ENCODE results near the gene TMEM212. TPM values are rescaled to one million over a fixed set of nuclear protein-coding genes. Genes with fewer than 3 reads are reported as not detected.

The TMEM212 gene
- total and polyA plus RNA-seq, 9 of the 15 experiments (the other 6 are each of a cell fraction or from before 2014, with no cell fraction given) = not detected

DNA sequence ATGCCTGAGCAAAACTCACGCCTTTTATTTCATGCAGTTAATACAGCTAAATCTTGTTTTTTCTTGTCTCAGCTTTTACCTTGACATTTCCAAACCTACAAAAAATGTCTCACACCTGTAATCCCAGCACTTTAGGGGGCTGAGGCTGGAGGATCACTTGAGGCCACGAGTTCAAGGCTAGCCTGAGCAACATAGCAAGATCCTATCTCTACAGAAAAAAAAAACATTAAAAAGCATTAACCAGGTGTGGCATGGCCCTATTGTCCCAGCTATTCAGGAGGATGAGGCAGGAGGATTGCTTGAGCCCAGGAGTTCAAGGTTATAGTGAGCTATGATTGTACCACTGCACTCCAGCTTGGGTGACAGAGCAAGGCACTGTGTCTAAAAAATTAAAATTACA, 3.9 kb upstream of the TMEM212 start:
- in situ Hi-C loops (cut with MboI) = no loop called here
- ATAC-seq (no peak), DNase-seq (ENCODE audit: extremely low read depth in 1 of 4, low spot score in 3 of 4) (no peak), FAIRE-seq (no peak)
- Histone ChIP-seq H3K9me3 (replicated peaks; ENCODE audit: control insufficient read depth, insufficient read depth, low read depth, low read length) (no peaks in the 10 kb centered on the region), H2AFZ (ENCODE audit: low read depth, low read length) (no peak overlapping the region), H4K20me1 (replicated peaks; ENCODE audit: control insufficient read depth, insufficient read depth, low read length) (no peaks in the 10 kb centered on the region), H3K4me2 (ENCODE audit: insufficient read depth, low read length) (no peak overlapping the region), H3K9me1 (ENCODE audit: control insufficient read depth, insufficient read depth, low read length) (no peaks in the 10 kb centered on the region), H3K4me3 (no peak overlapping the region), H3K27me3 (ENCODE audit: control insufficient read depth in 2 of 2, insufficient read depth in 2 of 2, low read length in 2 of 2) (no peaks in the 10 kb centered on the region), H3K27ac (ENCODE audit: extremely low read depth, low read depth, low read length) (no peak overlapping the region), H3K9ac (ENCODE audit: insufficient read depth in 1 of 2, low read depth in 2 of 2, low read length in 2 of 2) (no peak overlapping the region), H3K36me3 (ENCODE audit: control insufficient read depth, insufficient read depth, low read length) (no peaks in the 10 kb centered on the region), H3K4me1 (replicated peaks in 1 of 2; ENCODE audit: control insufficient read depth in 2 of 2, insufficient read depth in 2 of 2, low read length in 2 of 2) (peaks cover 2 to 5% of the 10 kb centered on the region in 2 experiments; a peak in 4 of 5 replicates), H3K79me2 (ENCODE audit: control insufficient read depth, insufficient read depth, low read length) (no peaks in the 10 kb centered on the region)
- CTCF ChIA-PET (ENCODE audit: low intra/inter-chr PET ratio) = no interaction called here
- POLR2A ChIA-PET = no interaction called here
- intact Hi-C loops (cut with micrococcal nuclease) = loop anchor here (5.0 to 10.0 kb wide), 2 partner anchors 636 to 828 kb away; no protein-coding TSS in a partner anchor
- WGBS (ENCODE audit: insufficient coverage, low coverage, missing lambda C conversion rate) = 47% methylated on average over 2 of the region's 2 CpGs
- BruUV-seq (replicated peaks) = no TSS peak
- no peak for TF ChIP-seq ARID1B (IDR thresholded peaks at IDR 0.05)
- TF ChIP-seq MTA2 (IDR thresholded peaks at IDR 0.05; ENCODE audit: low read depth) = no peak
- no peak for TF ChIP-seq STAG1 (CRISPR knock-in tag; IDR thresholded peaks at IDR 0.05; ENCODE audit: borderline replicate concordance)
- TF ChIP-seq ZNF644 (tag; IDR thresholded peaks at IDR 0.05; ENCODE audit: low read depth) = no peak
- no peak for TF ChIP-seq RERE (CRISPR knock-in tag; IDR thresholded peaks at IDR 0.05; ENCODE audit: borderline replicate concordance)
- TF ChIP-seq PCBP2 (IDR thresholded peaks at IDR 0.05; ENCODE audit: low read depth, low read length, poor library complexity, severe bottlenecking) = no peak
- TF ChIP-seq, protein P1, sequence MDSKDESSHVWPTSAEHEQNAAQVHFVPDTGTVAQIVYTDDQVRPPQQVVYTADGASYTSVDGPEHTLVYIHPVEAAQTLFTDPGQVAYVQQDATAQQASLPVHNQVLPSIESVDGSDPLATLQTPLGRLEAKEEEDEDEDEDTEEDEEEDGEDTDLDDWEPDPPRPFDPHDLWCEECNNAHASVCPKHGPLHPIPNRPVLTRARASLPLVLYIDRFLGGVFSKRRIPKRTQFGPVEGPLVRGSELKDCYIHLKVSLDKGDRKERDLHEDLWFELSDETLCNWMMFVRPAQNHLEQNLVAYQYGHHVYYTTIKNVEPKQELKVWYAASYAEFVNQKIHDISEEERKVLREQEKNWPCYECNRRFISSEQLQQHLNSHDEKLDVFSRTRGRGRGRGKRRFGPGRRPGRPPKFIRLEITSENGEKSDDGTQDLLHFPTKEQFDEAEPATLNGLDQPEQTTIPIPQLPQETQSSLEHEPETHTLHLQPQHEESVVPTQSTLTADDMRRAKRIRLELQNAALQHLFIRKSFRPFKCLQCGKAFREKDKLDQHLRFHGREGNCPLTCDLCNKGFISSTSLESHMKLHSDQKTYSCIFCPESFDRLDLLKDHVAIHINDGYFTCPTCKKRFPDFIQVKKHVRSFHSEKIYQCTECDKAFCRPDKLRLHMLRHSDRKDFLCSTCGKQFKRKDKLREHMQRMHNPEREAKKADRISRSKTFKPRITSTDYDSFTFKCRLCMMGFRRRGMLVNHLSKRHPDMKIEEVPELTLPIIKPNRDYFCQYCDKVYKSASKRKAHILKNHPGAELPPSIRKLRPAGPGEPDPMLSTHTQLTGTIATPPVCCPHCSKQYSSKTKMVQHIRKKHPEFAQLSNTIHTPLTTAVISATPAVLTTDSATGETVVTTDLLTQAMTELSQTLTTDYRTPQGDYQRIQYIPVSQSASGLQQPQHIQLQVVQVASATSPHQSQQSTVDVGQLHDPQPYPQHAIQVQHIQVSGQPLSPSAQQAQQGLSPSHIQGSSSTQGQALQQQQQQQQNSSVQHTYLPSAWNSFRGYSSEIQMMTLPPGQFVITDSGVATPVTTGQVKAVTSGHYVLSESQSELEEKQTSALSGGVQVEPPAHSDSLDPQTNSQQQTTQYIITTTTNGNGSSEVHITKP (IDR thresholded peaks at IDR 0.05; ENCODE audit: partially characterized antibody) = no peak
- no peak for TF ChIP-seq HDAC2 (IDR thresholded peaks at IDR 0.05)
- no peak for TF ChIP-seq CBX8 (IDR thresholded peaks at IDR 0.05; ENCODE audit: borderline replicate concordance, extremely low read depth, low read depth, low read length, poor library complexity, severe bottlenecking)
- no peak for TF ChIP-seq ZBTB8A (IDR thresholded peaks at IDR 0.05; ENCODE audit: partially characterized antibody)
- no peak for TF ChIP-seq KAT7 (CRISPR knock-in tag; IDR thresholded peaks at IDR 0.05; ENCODE audit: borderline replicate concordance)
